AG10803 (cell line): ENCODE data around the gene ME3.

Experiments
- DNase-seq: peaks from one replicate; pipeline ENCODE4 v3.0.0; 2010; ENCODE audit warnings: low read depth
- H3K4me3 ChIP-seq: 2 replicates; pipeline ENCODE4 v1.5.1; 2011; ENCODE audit warnings: mild to moderate bottlenecking, low read length, control low read depth
- TF ChIP-seq, protein P1 (sequence below): conservative IDR thresholded peaks from 2 replicates; pipeline ENCODE4 v1.5.1; 2011; ENCODE audit warnings: mild to moderate bottlenecking, low read length, control low read depth, inconsistent platforms

Gene ME3

DNA sequence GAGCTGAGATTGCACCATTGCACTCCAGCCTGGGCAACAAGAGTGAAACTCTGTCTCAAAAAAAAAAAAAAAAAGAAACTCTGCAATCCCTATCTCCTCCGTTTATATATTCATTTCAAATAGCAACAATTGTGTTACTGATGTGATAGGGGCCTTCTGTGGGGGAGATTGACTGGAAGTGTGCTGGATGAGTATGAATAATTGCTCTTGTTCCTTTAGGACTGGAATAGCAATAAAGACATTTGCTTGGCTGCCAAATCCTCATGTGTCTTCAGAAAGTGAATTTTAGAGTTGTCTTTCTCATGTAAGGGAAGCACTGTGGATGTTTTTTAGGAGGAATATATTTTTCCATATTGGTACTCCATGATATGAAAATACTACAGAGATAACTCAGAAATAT is 21.1 kb upstream of the ME3 start:
- no peak for DNase-seq
- no peak overlapping the region for H3K4me3 ChIP-seq
- TF ChIP-seq, protein P1, sequence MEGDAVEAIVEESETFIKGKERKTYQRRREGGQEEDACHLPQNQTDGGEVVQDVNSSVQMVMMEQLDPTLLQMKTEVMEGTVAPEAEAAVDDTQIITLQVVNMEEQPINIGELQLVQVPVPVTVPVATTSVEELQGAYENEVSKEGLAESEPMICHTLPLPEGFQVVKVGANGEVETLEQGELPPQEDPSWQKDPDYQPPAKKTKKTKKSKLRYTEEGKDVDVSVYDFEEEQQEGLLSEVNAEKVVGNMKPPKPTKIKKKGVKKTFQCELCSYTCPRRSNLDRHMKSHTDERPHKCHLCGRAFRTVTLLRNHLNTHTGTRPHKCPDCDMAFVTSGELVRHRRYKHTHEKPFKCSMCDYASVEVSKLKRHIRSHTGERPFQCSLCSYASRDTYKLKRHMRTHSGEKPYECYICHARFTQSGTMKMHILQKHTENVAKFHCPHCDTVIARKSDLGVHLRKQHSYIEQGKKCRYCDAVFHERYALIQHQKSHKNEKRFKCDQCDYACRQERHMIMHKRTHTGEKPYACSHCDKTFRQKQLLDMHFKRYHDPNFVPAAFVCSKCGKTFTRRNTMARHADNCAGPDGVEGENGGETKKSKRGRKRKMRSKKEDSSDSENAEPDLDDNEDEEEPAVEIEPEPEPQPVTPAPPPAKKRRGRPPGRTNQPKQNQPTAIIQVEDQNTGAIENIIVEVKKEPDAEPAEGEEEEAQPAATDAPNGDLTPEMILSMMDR, result no peak

DNA sequence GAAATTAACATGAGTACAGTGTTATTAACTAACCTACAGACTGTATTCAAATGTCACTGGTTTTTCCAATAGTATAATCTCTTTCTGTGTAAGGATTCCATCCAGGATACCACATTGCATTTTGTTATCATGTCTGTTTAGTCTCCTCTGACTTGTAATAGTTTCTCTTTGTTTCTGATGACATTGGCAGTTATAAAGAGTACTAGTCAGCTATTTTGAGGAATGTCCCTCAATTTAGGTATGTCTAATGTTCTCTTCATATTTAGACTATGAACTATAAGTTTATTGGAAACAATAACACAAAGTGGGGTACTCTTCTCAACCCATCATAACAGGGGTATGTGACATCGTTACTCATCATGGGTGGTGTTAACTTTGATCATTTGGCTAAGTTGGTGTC is 20.3 kb upstream of the ME3 start:
- TF ChIP-seq, protein P1, result no peak
- H3K4me3 ChIP-seq, result no peak overlapping the region
- no peak for DNase-seq

DNA sequence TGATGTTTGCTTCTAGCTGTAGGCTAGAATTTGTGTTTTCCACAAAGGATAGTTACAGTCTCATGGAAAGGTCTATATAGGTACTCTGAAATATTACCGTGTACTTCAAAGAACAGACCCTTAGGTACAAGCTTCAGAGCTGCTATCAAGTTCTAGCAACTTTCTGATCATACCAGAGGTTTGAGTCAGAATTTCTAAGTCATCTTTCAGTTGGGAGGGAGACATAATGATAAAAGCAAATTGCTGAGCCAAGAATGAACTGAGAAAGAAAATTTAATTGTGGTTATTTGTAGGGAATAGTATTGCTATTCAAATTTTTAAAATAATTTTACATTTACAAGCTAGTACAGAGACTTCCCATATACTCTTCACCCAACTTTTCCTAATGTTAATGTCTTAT is 19.9 kb upstream of the ME3 start:
- TF ChIP-seq, protein P1, result no peak
- DNase-seq, result no peak
- no peak overlapping the region for H3K4me3 ChIP-seq

DNA sequence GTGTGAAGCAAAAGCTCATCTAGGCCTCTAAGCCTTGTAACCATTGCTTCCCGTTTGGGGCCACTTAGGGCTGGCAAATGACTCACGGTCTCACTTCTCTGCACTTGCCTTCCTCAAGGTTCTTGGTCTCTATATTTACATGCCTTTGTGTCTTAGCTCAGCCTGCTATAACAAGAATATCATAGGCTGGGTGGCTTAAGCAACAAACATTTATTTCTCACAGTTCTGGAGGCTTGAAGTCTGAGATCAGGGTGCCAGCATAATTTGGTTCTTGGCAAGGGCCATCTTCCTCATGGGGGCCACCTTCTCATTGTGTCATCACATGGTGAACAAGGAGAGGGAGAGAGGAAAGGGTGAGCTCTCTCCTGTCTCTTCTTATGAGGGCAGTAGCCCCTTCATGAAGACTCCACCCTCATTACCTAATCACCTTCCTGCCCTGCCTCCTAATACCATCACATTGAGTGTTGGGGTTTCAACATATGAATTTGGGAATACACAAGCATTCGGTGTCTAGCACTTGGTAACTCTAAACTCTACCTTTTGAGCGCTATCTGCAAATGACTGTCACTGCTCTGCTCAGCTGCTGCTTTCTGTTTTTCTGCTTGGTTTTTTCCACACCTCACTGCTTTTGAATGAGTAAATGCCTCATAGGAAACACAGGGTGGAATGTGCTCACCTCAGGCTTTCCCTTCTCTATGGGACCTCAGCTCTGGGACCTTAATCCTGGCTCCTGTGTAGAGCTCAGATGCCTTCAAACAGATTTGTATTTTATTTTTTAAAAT is 16.2 kb upstream of the ME3 start:
- TF ChIP-seq, protein P1, result no peak
- H3K4me3 ChIP-seq, result no peak overlapping the region
- peak; percentile 93 for DNase-seq

DNA sequence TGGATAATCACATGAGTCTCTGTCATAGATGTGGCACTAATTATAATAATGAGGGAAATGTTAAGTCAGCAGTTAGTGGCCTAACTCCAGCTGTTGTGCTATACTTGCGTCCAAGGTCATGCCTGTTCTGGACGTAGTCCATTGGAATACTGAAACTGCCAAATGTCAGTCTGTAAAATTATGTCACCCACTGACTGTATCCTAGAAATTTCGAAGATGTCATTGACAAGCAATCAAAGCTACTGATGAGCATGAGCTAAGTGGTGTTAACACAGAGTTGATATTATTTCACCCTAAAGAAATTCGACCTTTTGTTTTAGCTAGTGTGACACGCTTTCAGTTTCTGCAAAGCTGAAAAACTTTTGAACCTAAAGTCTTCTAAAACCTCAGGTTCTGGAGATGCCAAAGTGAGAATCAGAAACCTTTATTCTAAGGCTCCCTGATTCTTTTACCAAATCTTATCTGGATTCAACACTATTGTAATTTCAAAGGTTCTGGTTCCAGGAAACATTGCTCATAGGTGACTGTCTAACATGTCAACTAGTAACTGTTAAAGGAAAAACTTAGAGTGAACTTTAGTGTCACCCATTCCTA is 14.9 kb upstream of the ME3 start:
- H3K4me3 ChIP-seq, result no peak overlapping the region
- DNase-seq, result no peak
- TF ChIP-seq, protein P1, result no peak

DNA sequence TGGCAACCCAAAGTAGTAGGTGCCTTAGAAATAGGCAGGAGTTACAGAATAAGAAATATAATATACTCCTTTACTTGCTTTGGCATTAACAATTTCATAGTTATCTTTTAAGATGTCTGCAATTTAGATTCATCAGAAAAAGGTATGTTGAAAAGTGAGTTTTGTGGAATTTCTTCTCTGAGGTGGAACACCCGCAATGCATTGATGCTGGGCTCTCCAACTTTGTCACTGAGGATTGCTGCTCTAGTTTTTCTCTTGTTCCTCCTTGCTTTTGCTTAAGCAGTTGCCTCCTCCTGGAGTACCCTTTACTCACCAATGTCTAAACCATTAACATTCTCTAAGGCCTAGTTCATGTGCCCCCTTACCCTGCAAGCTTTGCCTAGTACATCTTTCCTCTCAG is 14.1 kb upstream of the ME3 start:
- H3K4me3 ChIP-seq, result no peak overlapping the region
- no peak for DNase-seq
- TF ChIP-seq, protein P1, result no peak

DNA sequence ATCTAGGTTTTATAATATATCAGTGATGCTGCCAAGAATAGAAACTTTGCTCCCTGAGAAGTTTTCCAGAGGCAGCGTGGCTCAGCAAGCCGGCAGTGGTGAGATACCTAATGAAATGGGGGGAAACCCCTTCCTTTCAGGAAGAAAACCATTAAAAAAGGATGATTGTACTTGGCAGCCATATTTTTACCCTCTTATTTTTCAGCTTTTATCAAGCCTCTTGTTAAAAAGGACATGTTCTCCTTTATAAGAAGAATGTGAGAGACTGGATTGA is 9.0 kb upstream of the ME3 start:
- DNase-seq, result no peak
- TF ChIP-seq, protein P1, result no peak
- no peak overlapping the region for H3K4me3 ChIP-seq
